ENCODE data around the gene BCAT1. TPM values are rescaled to one million over a fixed set of nuclear protein-coding genes. Genes with fewer than 3 reads are reported as not detected.

BCAT1 gene
- total and polyA plus RNA-seq, 2 donors (not counting 3 experiments of a cell fraction or from before 2014, with no cell fraction given), result 21.6 to 267 TPM

DNA sequence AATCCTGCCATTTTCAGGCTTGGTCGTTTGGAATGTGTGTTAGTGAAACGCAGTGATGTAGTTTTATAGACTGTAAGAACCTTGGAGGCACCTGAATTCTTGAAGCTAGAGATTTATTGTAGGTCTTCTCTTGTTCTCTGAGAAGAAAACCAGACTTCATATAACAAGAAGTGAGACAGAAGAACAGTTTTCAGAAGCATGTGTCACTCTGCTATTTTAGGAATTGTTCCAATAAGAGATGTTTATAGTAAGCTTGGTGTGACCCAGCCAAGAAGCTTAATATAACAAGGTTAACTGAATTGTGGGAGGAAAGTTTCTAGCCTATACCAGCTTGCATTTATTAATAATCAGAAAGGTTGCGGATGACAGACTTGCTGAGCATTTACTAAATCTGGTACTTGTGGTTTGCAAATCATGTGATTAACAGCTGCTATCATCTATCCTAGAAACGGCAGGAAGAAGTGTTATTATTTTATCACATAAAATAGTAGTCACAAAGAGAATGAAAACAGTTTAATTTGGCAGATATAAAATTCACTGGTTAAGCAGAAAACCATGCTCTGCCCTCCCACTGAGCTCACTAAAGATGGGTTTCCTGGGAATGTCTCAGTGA lies 49.2 kb upstream of the BCAT1 start:
- Histone ChIP-seq H3K36me3 (ENCODE audit: control insufficient read depth in 2 of 2, extremely low read depth in 1 of 2, insufficient read depth in 2 of 2, low read length in 2 of 2) (no peaks in the 10 kb centered on the region), H3K27ac (ENCODE audit: insufficient read depth, low read depth, low read length) (no peak overlapping the region), H3K9me3 (replicated peaks; ENCODE audit: control insufficient read depth, insufficient read depth, low read length) (no peaks in the 10 kb centered on the region), H3K79me2 (ENCODE audit: control insufficient read depth, insufficient read depth, low read length) (no peaks in the 10 kb centered on the region), H3K4me3 (replicated peaks in 1 of 3; ENCODE audit: insufficient read depth in 1 of 3, low read depth in 1 of 3, low read length in 3 of 3) (no peak overlapping the region), H3K9ac (replicated peaks; ENCODE audit: extremely low read depth, insufficient read depth, low read length) (no peak overlapping the region), H4K20me1 (replicated peaks; ENCODE audit: control insufficient read depth, extremely low read depth, insufficient read depth, low read length) (no peaks in the 10 kb centered on the region), H3K4me1 (ENCODE audit: control insufficient read depth, extremely low read depth, insufficient read depth, low read length) (peaks cover 5% of the 10 kb centered on the region), H3K9me1 (replicated peaks; ENCODE audit: control insufficient read depth, extremely low read depth, insufficient read depth, low read length) (no peaks in the 10 kb centered on the region), H3K4me2 (ENCODE audit: insufficient read depth, low read length) (no peak overlapping the region), H3K27me3 (ENCODE audit: control insufficient read depth in 2 of 2, insufficient read depth in 2 of 2, low read length in 2 of 2) (peaks cover 0 to 2% of the 10 kb centered on the region in 2 experiments), H2AFZ (ENCODE audit: low read depth, low read length) (no peak overlapping the region)
- ChIA-PET POLR2A (interaction anchor here (1.1 kb wide), 1 partner anchor 390 kb away, joined by 3 read pairs; no protein-coding TSS in a partner anchor), CTCF (interaction anchor here (0.7 to 3.1 kb wide), 8 partner anchors 10 to 389 kb away, joined by 3 to 10 read pairs (median 4); no protein-coding TSS in a partner anchor)
- dilution Hi-C loops (cut with MboI; ENCODE audit: extremely low pct_ligation_motif_present, low sequenced_read_pairs) (no loop called here), intact Hi-C loops (cut with micrococcal nuclease) (no loop called here)
- FAIRE-seq (peak; percentile 69), DNase-seq (ENCODE audit: low read depth, low spot score) (peak; percentile 80)
- BruUV-seq (replicated peaks), result no TSS peak
- peak; percentile 30 for TF ChIP-seq FOS (IDR thresholded peaks at IDR 0.05; ENCODE audit: borderline replicate concordance, insufficient read depth, low read length)
- no peak for TF ChIP-seq POLR2A (IDR thresholded peaks at IDR 0.05; ENCODE audit: low read depth, low read length)
- peak; percentile 10 for TF ChIP-seq JUN (IDR thresholded peaks at IDR 0.05; ENCODE audit: borderline replicate concordance, insufficient read depth, insufficient read length, low read depth)

DNA sequence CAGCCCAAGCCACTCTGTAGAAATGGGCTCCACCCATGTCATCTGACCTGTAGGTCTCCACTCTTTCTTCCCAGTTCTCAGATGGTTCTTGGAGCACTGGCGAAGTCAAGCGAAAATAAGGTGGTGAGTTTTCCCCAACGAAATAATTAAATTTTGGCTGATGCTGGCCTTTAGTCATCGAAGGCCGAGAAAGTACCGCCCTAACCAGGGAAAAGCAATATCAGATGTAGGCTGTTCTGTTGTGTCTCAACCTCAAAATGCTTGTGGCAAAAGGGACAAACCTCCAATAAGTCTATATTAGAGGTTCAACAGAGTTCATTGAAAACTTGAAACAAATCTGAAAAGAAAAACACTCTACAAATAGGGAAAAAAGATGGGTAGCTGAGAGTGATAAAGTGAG lies 48.6 kb upstream of the BCAT1 start:
- no peak for DNase-seq (ENCODE audit: low read depth, low spot score)

More for the DNA sequence above, 48.6 kb upstream of the BCAT1 start:
- no TSS peak for BruUV-seq (replicated peaks)
- peaks cover 5% of the 10 kb centered on the region for H3K4me1 ChIP-seq (ENCODE audit: control insufficient read depth, extremely low read depth, insufficient read depth, low read length)
- H3K36me3 ChIP-seq (ENCODE audit: control insufficient read depth in 2 of 2, extremely low read depth in 1 of 2, insufficient read depth in 2 of 2, low read length in 2 of 2), result no peaks in the 10 kb centered on the region
- no peaks in the 10 kb centered on the region for H3K9me3 ChIP-seq (replicated peaks; ENCODE audit: control insufficient read depth, insufficient read depth, low read length)
- peaks cover 0 to 2% of the 10 kb centered on the region in 2 experiments for H3K27me3 ChIP-seq (ENCODE audit: control insufficient read depth in 2 of 2, insufficient read depth in 2 of 2, low read length in 2 of 2)
- H4K20me1 ChIP-seq (replicated peaks; ENCODE audit: control insufficient read depth, extremely low read depth, insufficient read depth, low read length), result no peaks in the 10 kb centered on the region
- intact Hi-C loops (cut with micrococcal nuclease), result no loop called here
- no peak overlapping the region for H3K9ac ChIP-seq (replicated peaks; ENCODE audit: extremely low read depth, insufficient read depth, low read length)
- H2AFZ ChIP-seq (ENCODE audit: low read depth, low read length), result no peak overlapping the region
- no peaks in the 10 kb centered on the region for H3K9me1 ChIP-seq (replicated peaks; ENCODE audit: control insufficient read depth, extremely low read depth, insufficient read depth, low read length)
- dilution Hi-C loops (cut with MboI; ENCODE audit: extremely low pct_ligation_motif_present, low sequenced_read_pairs), result no loop called here
- CTCF ChIA-PET, result interaction anchor here (0.8 to 3.1 kb wide), 9 partner anchors 10 to 390 kb away, joined by 3 to 10 read pairs (median 5); no protein-coding TSS in a partner anchor
- H3K4me3 ChIP-seq (replicated peaks in 1 of 3; ENCODE audit: insufficient read depth in 1 of 3, low read depth in 1 of 3, low read length in 3 of 3), result no peak overlapping the region
- H3K79me2 ChIP-seq (ENCODE audit: control insufficient read depth, insufficient read depth, low read length), result no peaks in the 10 kb centered on the region
- POLR2A ChIA-PET, result interaction anchor here (1.1 kb wide), 1 partner anchor 390 kb away, joined by 3 read pairs; no protein-coding TSS in a partner anchor
- no peak overlapping the region for H3K4me2 ChIP-seq (ENCODE audit: insufficient read depth, low read length)
- no peak for TF ChIP-seq POLR2A (IDR thresholded peaks at IDR 0.05; ENCODE audit: low read depth, low read length)
- no peak overlapping the region for H3K27ac ChIP-seq (ENCODE audit: insufficient read depth, low read depth, low read length)
- FAIRE-seq, result no peak
